ENCODE results near the gene TP53I11.

TP53I11 gene

DNA sequence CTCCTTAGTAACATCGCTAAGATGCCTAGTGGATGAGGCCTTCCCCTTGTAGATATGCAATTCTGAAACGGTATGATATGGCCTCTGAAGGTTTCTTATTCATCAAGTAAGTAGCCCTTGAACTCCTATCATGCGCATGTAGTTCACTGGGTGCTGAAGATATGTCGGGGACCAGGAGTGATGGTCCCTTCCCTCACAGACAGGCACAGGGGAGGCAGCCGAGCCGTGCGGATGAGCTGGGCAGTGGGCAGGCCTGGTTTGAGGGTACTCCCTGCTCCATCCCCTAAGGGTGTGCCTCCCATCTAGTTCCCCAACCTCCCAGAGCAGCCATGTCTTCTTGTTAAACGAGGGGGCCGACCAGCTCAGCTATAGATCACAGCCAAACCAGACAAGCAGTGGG, 40.1 kb downstream of the TP53I11 start:
- H3K36me3 Mint-ChIP-seq (ENCODE audit: low read depth) = no peaks in the 10 kb centered on the region
- peaks cover 3% of the 10 kb centered on the region for H3K27me3 Mint-ChIP-seq (ENCODE audit: low read depth, poor library complexity)
- H3K4me3 Mint-ChIP-seq = no peak overlapping the region
- no peak for DNase-seq
- TF ChIP-seq, protein P1, sequence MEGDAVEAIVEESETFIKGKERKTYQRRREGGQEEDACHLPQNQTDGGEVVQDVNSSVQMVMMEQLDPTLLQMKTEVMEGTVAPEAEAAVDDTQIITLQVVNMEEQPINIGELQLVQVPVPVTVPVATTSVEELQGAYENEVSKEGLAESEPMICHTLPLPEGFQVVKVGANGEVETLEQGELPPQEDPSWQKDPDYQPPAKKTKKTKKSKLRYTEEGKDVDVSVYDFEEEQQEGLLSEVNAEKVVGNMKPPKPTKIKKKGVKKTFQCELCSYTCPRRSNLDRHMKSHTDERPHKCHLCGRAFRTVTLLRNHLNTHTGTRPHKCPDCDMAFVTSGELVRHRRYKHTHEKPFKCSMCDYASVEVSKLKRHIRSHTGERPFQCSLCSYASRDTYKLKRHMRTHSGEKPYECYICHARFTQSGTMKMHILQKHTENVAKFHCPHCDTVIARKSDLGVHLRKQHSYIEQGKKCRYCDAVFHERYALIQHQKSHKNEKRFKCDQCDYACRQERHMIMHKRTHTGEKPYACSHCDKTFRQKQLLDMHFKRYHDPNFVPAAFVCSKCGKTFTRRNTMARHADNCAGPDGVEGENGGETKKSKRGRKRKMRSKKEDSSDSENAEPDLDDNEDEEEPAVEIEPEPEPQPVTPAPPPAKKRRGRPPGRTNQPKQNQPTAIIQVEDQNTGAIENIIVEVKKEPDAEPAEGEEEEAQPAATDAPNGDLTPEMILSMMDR (IDR thresholded peaks at IDR 0.05) = no peak
- no peaks in the 10 kb centered on the region for H3K9me3 Mint-ChIP-seq
- peaks cover 34% of the 10 kb centered on the region for H3K4me1 Mint-ChIP-seq
- no peak overlapping the region for H3K27ac Mint-ChIP-seq

DNA sequence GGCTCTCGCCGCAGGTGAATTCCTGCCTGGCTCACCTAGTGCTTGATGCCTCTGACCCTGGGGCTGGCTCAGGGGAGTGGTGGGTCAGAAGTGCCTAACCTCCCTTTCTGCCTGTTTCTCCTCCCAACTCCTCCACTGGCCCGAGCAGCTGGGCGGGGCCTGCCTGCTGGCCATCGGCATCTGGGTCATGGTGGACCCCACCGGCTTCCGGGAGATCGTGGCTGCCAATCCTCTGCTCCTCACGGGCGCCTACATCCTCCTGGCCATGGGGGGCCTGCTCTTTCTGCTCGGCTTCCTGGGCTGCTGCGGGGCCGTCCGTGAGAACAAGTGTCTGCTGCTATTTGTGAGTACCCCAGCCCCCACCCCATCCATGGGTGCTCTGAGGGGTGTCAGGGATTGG, 41.1 kb downstream of the TP53I11 start:
- H3K27me3 Mint-ChIP-seq (ENCODE audit: low read depth, poor library complexity) = peaks cover 7% of the 10 kb centered on the region
- H3K9me3 Mint-ChIP-seq = no peaks in the 10 kb centered on the region
- H3K36me3 Mint-ChIP-seq (ENCODE audit: low read depth) = no peaks in the 10 kb centered on the region
- TF ChIP-seq, protein P1 (IDR thresholded peaks at IDR 0.05) = no peak
- peaks cover 31% of the 10 kb centered on the region for H3K4me1 Mint-ChIP-seq
- no peak for DNase-seq
- no peak overlapping the region for H3K27ac Mint-ChIP-seq
- H3K4me3 Mint-ChIP-seq = no peak overlapping the region

DNA sequence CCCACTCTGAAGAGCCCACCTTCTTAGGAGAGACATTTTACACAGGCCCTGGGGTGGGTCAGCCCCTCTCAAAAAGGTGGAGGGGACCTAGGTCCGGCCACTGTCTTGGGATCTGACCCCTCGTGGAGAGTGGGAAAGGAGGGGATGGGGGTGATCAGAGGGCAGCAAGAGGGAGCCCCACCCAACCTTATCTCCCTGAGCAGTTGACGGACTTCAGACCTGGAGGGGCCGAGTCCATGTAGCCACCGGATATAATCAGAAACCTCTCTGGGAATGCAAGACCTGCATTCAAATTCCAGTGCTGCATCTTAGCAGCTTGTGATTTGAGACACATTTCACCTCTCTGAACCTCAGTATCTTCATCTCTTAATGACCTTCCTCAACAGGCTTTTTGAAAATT, 44.0 kb downstream of the TP53I11 start:
- H3K9me3 Mint-ChIP-seq = no peaks in the 10 kb centered on the region
- TF ChIP-seq, protein P1 (IDR thresholded peaks at IDR 0.05) = no peak
- H3K4me1 Mint-ChIP-seq = peaks cover 20% of the 10 kb centered on the region
- no peak for DNase-seq
- no peak overlapping the region for H3K27ac Mint-ChIP-seq
- no peak overlapping the region for H3K4me3 Mint-ChIP-seq
- peaks cover 21% of the 10 kb centered on the region for H3K27me3 Mint-ChIP-seq (ENCODE audit: low read depth, poor library complexity)
- H3K36me3 Mint-ChIP-seq (ENCODE audit: low read depth) = no peaks in the 10 kb centered on the region

DNA sequence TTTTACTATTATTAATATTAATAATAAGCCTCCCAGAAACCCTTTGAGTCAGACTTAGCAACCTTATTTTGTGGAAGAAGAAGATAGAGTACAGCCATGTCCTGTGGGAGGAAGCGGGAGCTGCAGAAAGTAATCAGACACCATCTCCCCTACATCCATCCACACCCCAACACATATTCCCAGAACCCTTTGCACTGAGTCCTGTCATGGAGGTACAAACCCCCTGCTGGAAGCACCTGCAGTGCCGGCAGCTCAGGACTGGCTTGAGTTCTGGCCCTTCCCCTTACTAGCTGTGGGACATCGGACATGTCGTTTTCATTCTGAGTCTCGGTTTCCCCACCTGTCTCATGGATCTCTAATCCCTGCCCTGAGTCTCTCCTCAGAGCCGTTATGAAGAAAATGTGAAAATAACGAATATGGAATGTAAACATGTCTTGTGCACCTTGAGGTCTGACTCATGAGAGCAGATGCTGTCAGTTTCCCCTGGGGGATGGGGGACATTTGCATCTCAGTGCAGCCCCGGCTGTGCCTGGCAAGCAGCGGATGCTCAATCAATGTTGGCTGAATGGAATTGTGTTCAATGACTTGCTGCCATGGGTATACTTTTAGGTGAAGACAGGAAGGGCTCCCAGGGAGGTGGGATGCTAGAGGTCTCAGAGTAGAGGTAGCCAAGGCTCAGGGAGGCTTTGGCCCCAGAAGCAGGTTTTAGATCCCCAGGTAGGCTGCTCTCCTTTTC, 45.4 kb downstream of the TP53I11 start:
- Mint-ChIP-seq H3K4me3 (no peak overlapping the region), H3K27me3 (ENCODE audit: low read depth, poor library complexity) (peaks cover 22% of the 10 kb centered on the region), H3K36me3 (ENCODE audit: low read depth) (no peaks in the 10 kb centered on the region), H3K27ac (no peak overlapping the region), H3K4me1 (peaks cover 8% of the 10 kb centered on the region), H3K9me3 (no peaks in the 10 kb centered on the region)
- TF ChIP-seq, protein P1 (IDR thresholded peaks at IDR 0.05) = no peak
- DNase-seq = no peak

DNA sequence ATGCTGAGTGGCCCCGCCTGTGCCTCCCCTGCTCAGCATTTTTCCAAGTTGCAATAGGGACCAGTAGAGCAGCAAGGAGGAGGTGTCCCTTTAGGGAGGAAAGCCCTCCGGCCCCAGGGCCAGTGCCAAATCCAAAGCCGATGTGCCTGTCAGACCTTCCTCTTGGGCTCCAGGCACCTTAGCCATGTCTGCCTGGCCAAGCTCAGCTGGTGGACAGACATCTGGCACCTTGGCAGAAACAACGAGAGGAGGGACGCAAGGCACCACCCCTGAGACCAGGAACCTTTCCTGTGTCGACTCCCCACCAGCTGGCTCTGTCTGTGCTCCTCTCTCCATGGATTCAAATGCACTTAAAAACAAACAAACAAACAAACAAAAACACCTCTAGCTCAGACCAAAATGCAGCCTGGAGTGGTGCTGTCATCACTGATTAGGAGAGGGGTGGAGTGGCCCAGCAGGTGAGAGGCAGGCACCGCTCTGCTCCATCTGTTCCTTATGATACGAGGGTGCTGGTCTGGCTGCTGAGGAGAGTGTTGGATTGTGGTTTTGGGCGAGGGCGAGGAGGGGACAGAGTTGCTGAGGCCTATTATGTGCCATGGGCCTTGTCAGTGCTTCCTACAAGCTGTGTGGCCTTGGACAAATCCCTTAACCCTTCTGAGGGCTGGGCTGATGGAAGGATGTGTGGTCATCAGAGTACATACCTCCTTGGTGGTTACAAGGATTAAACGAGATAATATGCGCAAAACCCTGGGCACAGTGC, 46.2 kb downstream of the TP53I11 start:
- Mint-ChIP-seq H3K9me3 (peaks cover 3% of the 10 kb centered on the region), H3K27ac (no peak overlapping the region), H3K4me1 (peaks cover 12% of the 10 kb centered on the region), H3K27me3 (ENCODE audit: low read depth, poor library complexity) (peaks cover 22% of the 10 kb centered on the region), H3K36me3 (ENCODE audit: low read depth) (peaks cover 4% of the 10 kb centered on the region), H3K4me3 (no peak overlapping the region)
- DNase-seq = no peak
- TF ChIP-seq, protein P1 (IDR thresholded peaks at IDR 0.05) = no peak

All from nephron progenitor cell (in vitro differentiated cells).